ENCODE measurements around the gene BATF2.

Gene BATF2

DNA sequence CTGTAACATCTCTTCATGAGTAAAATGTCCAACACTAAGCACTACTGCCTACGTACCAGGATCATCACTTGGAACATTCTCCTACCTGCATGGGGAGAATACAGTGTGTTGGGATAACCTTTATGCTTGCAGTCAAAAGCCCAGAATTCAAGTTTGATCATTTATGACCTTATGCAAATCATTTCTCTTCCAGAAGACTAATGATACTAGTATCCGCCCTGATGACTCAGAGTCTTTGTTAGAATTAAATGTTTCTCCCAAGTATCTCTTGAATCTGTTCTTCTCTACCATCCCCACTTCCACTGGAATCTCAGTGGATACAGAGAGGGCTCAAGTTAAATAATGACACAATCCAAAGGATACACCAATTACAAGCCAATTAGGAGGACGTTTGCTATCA lies 37.3 kb downstream of the BATF2 start:
- Histone ChIP-seq H4K20me1 (ENCODE audit: insufficient read depth, low read length) (no peaks in the 10 kb centered on the region), H3K79me2 (ENCODE audit: low read length) (no peaks in the 10 kb centered on the region), H3K36me3 (replicated peaks; ENCODE audit: insufficient read depth, low read length) (no peaks in the 10 kb centered on the region), H3K4me1 (ENCODE audit: low read length) (no peaks in the 10 kb centered on the region), H3K4me2 (ENCODE audit: low read depth, low read length) (no peak overlapping the region), H2AFZ (ENCODE audit: low read length) (no peak overlapping the region), H3K27ac (ENCODE audit: low read length) (no peak overlapping the region), H3K4me3 (ENCODE audit: low read length) (no peak overlapping the region), H3K9ac (ENCODE audit: low read length) (no peak overlapping the region), H3K9me2 (replicated peaks; ENCODE audit: insufficient read depth, low read length) (no peaks in the 10 kb centered on the region), H3K27me3 (replicated peaks; ENCODE audit: insufficient read depth, low read length) (no peaks in the 10 kb centered on the region), H3F3A (ENCODE audit: insufficient read depth, low read length) (no peaks in the 10 kb centered on the region), H3K9me3 (replicated peaks; ENCODE audit: insufficient read depth, low read length) (no peaks in the 10 kb centered on the region)
- DNase-seq = no peak
- no peak for TF ChIP-seq EZH2 (optimal IDR thresholded peaks at IDR 0.05; ENCODE audit: low read depth, low read length)
- TF ChIP-seq, protein P1, sequence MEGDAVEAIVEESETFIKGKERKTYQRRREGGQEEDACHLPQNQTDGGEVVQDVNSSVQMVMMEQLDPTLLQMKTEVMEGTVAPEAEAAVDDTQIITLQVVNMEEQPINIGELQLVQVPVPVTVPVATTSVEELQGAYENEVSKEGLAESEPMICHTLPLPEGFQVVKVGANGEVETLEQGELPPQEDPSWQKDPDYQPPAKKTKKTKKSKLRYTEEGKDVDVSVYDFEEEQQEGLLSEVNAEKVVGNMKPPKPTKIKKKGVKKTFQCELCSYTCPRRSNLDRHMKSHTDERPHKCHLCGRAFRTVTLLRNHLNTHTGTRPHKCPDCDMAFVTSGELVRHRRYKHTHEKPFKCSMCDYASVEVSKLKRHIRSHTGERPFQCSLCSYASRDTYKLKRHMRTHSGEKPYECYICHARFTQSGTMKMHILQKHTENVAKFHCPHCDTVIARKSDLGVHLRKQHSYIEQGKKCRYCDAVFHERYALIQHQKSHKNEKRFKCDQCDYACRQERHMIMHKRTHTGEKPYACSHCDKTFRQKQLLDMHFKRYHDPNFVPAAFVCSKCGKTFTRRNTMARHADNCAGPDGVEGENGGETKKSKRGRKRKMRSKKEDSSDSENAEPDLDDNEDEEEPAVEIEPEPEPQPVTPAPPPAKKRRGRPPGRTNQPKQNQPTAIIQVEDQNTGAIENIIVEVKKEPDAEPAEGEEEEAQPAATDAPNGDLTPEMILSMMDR (IDR thresholded peaks at IDR 0.05; ENCODE audit: low read length) = no peak
- no peak for TF ChIP-seq EZH2phosphoT487 (IDR thresholded peaks at IDR 0.05; ENCODE audit: low read length)

- H3F3A ChIP-seq (ENCODE audit: insufficient read depth, low read length) = no peaks in the 10 kb centered on the region
- no peak overlapping the region for H3K9ac ChIP-seq (ENCODE audit: low read length)
- H2AFZ ChIP-seq (ENCODE audit: low read length) = no peak overlapping the region
- H3K4me3 ChIP-seq (ENCODE audit: low read length) = no peak overlapping the region
- no peaks in the 10 kb centered on the region for H3K9me3 ChIP-seq (replicated peaks; ENCODE audit: insufficient read depth, low read length)
- no peaks in the 10 kb centered on the region for H4K20me1 ChIP-seq (ENCODE audit: insufficient read depth, low read length)
- TF ChIP-seq, protein P1 (IDR thresholded peaks at IDR 0.05; ENCODE audit: low read length) = no peak
- no peak for TF ChIP-seq EZH2phosphoT487 (IDR thresholded peaks at IDR 0.05; ENCODE audit: low read length)
- no peak for TF ChIP-seq EZH2 (optimal IDR thresholded peaks at IDR 0.05; ENCODE audit: low read depth, low read length)
- no peaks in the 10 kb centered on the region for H3K36me3 ChIP-seq (replicated peaks; ENCODE audit: insufficient read depth, low read length)
- H3K27ac ChIP-seq (ENCODE audit: low read length) = no peak overlapping the region
- no peaks in the 10 kb centered on the region for H3K4me1 ChIP-seq (ENCODE audit: low read length)
- H3K9me2 ChIP-seq (replicated peaks; ENCODE audit: insufficient read depth, low read length) = no peaks in the 10 kb centered on the region
- H3K4me2 ChIP-seq (ENCODE audit: low read depth, low read length) = no peak overlapping the region
- H3K27me3 ChIP-seq (replicated peaks; ENCODE audit: insufficient read depth, low read length) = 0 out of 2 replicates have a peak, but pooled peaks cover 7% of the 10 kb centered on the region
- H3K79me2 ChIP-seq (ENCODE audit: low read length) = no peaks in the 10 kb centered on the region
- DNase-seq = no peak
Observed at GRCh38 chr11:64954201-64954600, 42.6 kb downstream of the BATF2 start.

GRCh38 chr11:64951529-64951928 lies 45.2 kb downstream of the BATF2 start:
- Histone ChIP-seq H3K9ac (ENCODE audit: low read length) (no peak overlapping the region), H3K9me2 (replicated peaks; ENCODE audit: insufficient read depth, low read length) (no peaks in the 10 kb centered on the region), H3K27ac (ENCODE audit: low read length) (no peak overlapping the region), H4K20me1 (ENCODE audit: insufficient read depth, low read length) (no peaks in the 10 kb centered on the region), H3K4me2 (ENCODE audit: low read depth, low read length) (no peak overlapping the region), H3K79me2 (ENCODE audit: low read length) (no peaks in the 10 kb centered on the region), H3K4me1 (ENCODE audit: low read length) (no peaks in the 10 kb centered on the region), H2AFZ (ENCODE audit: low read length) (no peak overlapping the region), H3F3A (ENCODE audit: insufficient read depth, low read length) (no peaks in the 10 kb centered on the region), H3K4me3 (ENCODE audit: low read length) (no peak overlapping the region), H3K27me3 (replicated peaks; ENCODE audit: insufficient read depth, low read length) (0 out of 2 replicates have a peak, but pooled peaks cover 7% of the 10 kb centered on the region), H3K36me3 (replicated peaks; ENCODE audit: insufficient read depth, low read length) (no peaks in the 10 kb centered on the region), H3K9me3 (replicated peaks; ENCODE audit: insufficient read depth, low read length) (no peaks in the 10 kb centered on the region)
- no peak for DNase-seq
- TF ChIP-seq EZH2phosphoT487 (IDR thresholded peaks at IDR 0.05; ENCODE audit: low read length) (no peak), EZH2 (optimal IDR thresholded peaks at IDR 0.05; ENCODE audit: low read depth, low read length) (no peak)
- TF ChIP-seq, protein P1 (IDR thresholded peaks at IDR 0.05; ENCODE audit: low read length) = no peak

Data from MM.1S (cell line).